Stimulated activated CD8-positive, alpha-beta memory T cell treated with anti-CD3 and anti-CD28 coated beads, Interleukin-7, amount 100 ng/mL, for 1 hour (primary cell): ENCODE data around the gene TMPO.
"Not testable (repeated sequence)": the region's sequence is repeated elsewhere in the genome, so short reads cannot be mapped to it uniquely, and the experiment has no call there.

ENCODE experiments used
- DNase-seq, 2 donors: peaks; one replicate each; pipeline ENCODE4 v3.0.0-alpha.2; 2020; ENCODE audit warnings: low read depth in 2 of 2

Gene TMPO

GRCh38 chr12:98515287-98516110 is at the start of gene TMPO:
Gene TMPO (plus strand): TSS chr12:98515590. CDS start chr12:98515868, 278 bp downstream.
- DNase-seq: peak; percentile 91 to 92

GRCh38 chr12:98465950-98466602 is 49.3 kb upstream of the TMPO start:
- DNase-seq: no peak

- DNase-seq: no peak
Measured at GRCh38 chr12:98466640-98467400, 48.6 kb upstream of the TMPO start.

- no peak for DNase-seq
Measured at GRCh38 chr12:98469109-98469508, 46.3 kb upstream of the TMPO start.

GRCh38 chr12:98470469-98471082 is 44.8 kb upstream of the TMPO start:
- no peak for DNase-seq

GRCh38 chr12:98471085-98471484 is 44.3 kb upstream of the TMPO start:
- DNase-seq: no peak

- no peak for DNase-seq
Measured at GRCh38 chr12:98475565-98475908, 39.9 kb upstream of the TMPO start.

- no peak for DNase-seq
Measured at GRCh38 chr12:98478606-98479005, 36.8 kb upstream of the TMPO start.

- no peak for DNase-seq
Measured at GRCh38 chr12:98483621-98484503, 31.5 kb upstream of the TMPO start.

GRCh38 chr12:98485792-98486340 is 29.5 kb upstream of the TMPO start:
- DNase-seq: no peak

- not testable (repeated sequence) for DNase-seq
Measured at GRCh38 chr12:98488416-98488815, 27.0 kb upstream of the TMPO start.

GRCh38 chr12:98489176-98489575 is 26.2 kb upstream of the TMPO start:
- no peak for DNase-seq

GRCh38 chr12:98490501-98491453 is 24.6 kb upstream of the TMPO start:
- DNase-seq: peak; percentile 71 to 78

- DNase-seq: no peak
Measured at GRCh38 chr12:98492580-98493140, 22.7 kb upstream of the TMPO start.

GRCh38 chr12:98501266-98501629 is 14.1 kb upstream of the TMPO start:
- not testable (repeated sequence) for DNase-seq

- peak; percentile 69 to 81 for DNase-seq
Measured at GRCh38 chr12:98503342-98503591, 12.1 kb upstream of the TMPO start.

- DNase-seq: peak; percentile 83 to 89
Measured at GRCh38 chr12:98503592-98504367, 11.6 kb upstream of the TMPO start.

GRCh38 chr12:98504368-98504617 is 11.1 kb upstream of the TMPO start:
- no peak for DNase-seq

- no peak for DNase-seq
Measured at GRCh38 chr12:98509063-98509462, 6.3 kb upstream of the TMPO start.
